IMR-90 (cell line): ENCODE data around the gene TMEM163. TPM values are rescaled to one million over a fixed set of nuclear protein-coding genes. Genes with fewer than 3 reads are reported as not detected.
A peak's percentile ranks its signal among the peaks of the same experiment; 100 is the strongest.

ENCODE experiments used
- ATAC-seq: fragments of 200-7000 bp; cut with Tn5 transposase; 2 replicates; pipeline ENCODE4 v1.9.1; 2020; ENCODE audit warnings: low read depth, mild to moderate bottlenecking, moderate library complexity
- BruUV-seq: library from RNA; stranded (reverse); fragments of 400-500 nt; replicated peaks from 2 replicates; lab custom pipeline; 2021; lab: Mats Ljungman, UMichigan
- CTCF ChIA-PET: fragments of 300-600 bp; formaldehyde crosslinking; extraction: SDS; loops from one replicate; lab custom pipeline; 2021; ENCODE audit warnings: antibody characterized with exemption; lab: Yijun Ruan, JAX
- POLR2A ChIA-PET: fragments of 300-600 bp; sonication (Branson Sonifier 250); formaldehyde crosslinking; loops from one replicate; lab custom pipeline; 2022; ENCODE audit warnings: antibody characterized with exemption; ENCODE audit not compliant: unreplicated experiment; lab: Charles Lee
- DNase-seq: peaks from one replicate; pipeline ENCODE4 v3.0.0; 2013
- H2AFZ ChIP-seq: replicated peaks from 2 replicates; pipeline ENCODE3; 2013; ENCODE audit warnings: low read length, mild to moderate bottlenecking; ENCODE audit not compliant: poor library complexity
- H2AK5ac ChIP-seq: 2 replicates; pipeline ENCODE4 v1.6.1; 2013; ENCODE audit warnings: low read depth, low read length, inconsistent platforms
- H2AK9ac ChIP-seq: replicated peaks from 2 replicates; pipeline ENCODE3; 2013; ENCODE audit warnings: mild to moderate bottlenecking, low read depth, low read length, moderate library complexity; ENCODE audit not compliant: poor library complexity
- H2BK120ac ChIP-seq: 2 replicates; pipeline ENCODE4 v1.6.1; 2013; ENCODE audit warnings: low read depth, low read length, inconsistent platforms
- H2BK15ac ChIP-seq: 3 replicates; pipeline ENCODE4 v1.6.1; 2013; ENCODE audit warnings: low read depth, low read length, inconsistent platforms
- H2BK20ac ChIP-seq: 2 replicates; pipeline ENCODE4 v1.6.1; 2013; ENCODE audit warnings: low read depth, mild to moderate bottlenecking, inconsistent platforms, low read length, moderate library complexity
- H2BK5ac ChIP-seq: 2 replicates; pipeline ENCODE4 v1.6.1; 2013; ENCODE audit warnings: mild to moderate bottlenecking, low read depth, low read length, inconsistent platforms; ENCODE audit not compliant: poor library complexity, severe bottlenecking
- H3K14ac ChIP-seq: replicated peaks from 2 replicates; pipeline ENCODE4 v1.6.1; 2013; ENCODE audit warnings: low read depth, low read length, inconsistent platforms
- H3K18ac ChIP-seq: 2 replicates; pipeline ENCODE4 v1.6.1; 2013; ENCODE audit warnings: low read depth, low read length, control low read depth
- H3K23ac ChIP-seq: 2 replicates; pipeline ENCODE4 v1.6.1; 2013; ENCODE audit warnings: low read depth, low read length, inconsistent platforms
- H3K27ac ChIP-seq: 2 replicates; pipeline ENCODE4 v1.5.1; 2013; ENCODE audit warnings: mild to moderate bottlenecking, control low read depth, low read length; ENCODE audit not compliant: insufficient read depth
- H3K27me3 ChIP-seq: 2 replicates; pipeline ENCODE4 v1.6.1; 2013; ENCODE audit warnings: low read length; ENCODE audit not compliant: control insufficient read depth, insufficient read depth
- H3K36me3 ChIP-seq: 2 replicates; pipeline ENCODE4 v1.6.1; 2013; ENCODE audit warnings: low read length, mixed read lengths; ENCODE audit not compliant: control insufficient read depth, insufficient read depth
- H3K4ac ChIP-seq: 2 replicates; pipeline ENCODE4 v1.6.1; 2013; ENCODE audit warnings: low read depth, low read length, inconsistent platforms
- H3K4me1 ChIP-seq: 2 replicates; pipeline ENCODE4 v1.6.1; 2013; ENCODE audit warnings: low read length, mixed read lengths; ENCODE audit not compliant: control insufficient read depth, insufficient read depth
- H3K4me2 ChIP-seq: 2 replicates; pipeline ENCODE4 v1.6.1; 2013; ENCODE audit warnings: low read depth, mild to moderate bottlenecking, control low read depth, low read length, moderate library complexity
- H3K4me3 ChIP-seq: 2 replicates; pipeline ENCODE4 v1.5.1; 2013; ENCODE audit warnings: low read depth, mild to moderate bottlenecking, control low read depth, low read length, moderate library complexity; ENCODE audit not compliant: insufficient read depth
- H3K56ac ChIP-seq: 2 replicates; pipeline ENCODE4 v1.6.1; 2013; ENCODE audit warnings: low read length, inconsistent platforms; ENCODE audit not compliant: insufficient read depth; ENCODE audit errors: extremely low read depth
- H3K79me1 ChIP-seq, 2 experiments: 2 replicates each; pipeline ENCODE4 v1.6.1; 2013; ENCODE audit warnings: low read length in 2 of 2, inconsistent platforms in 1 of 2, low read depth in 1 of 2
- H3K9ac ChIP-seq: 2 replicates; pipeline ENCODE4 v1.6.1; 2013; ENCODE audit warnings: low read depth, low read length, control low read depth
- H3K9me1 ChIP-seq: 2 replicates; pipeline ENCODE4 v1.6.1; 2013; ENCODE audit warnings: low read length, inconsistent platforms; ENCODE audit not compliant: insufficient read depth
- H3K9me3 ChIP-seq: 2 replicates; pipeline ENCODE4 v1.6.1; 2013; ENCODE audit warnings: low read length; ENCODE audit not compliant: control insufficient read depth, insufficient read depth
- H4K20me1 ChIP-seq: 2 replicates; pipeline ENCODE4 v1.6.1; 2013; ENCODE audit warnings: low read length, inconsistent platforms; ENCODE audit not compliant: insufficient read depth
- H4K5ac ChIP-seq: 2 replicates; pipeline ENCODE4 v1.6.1; 2013; ENCODE audit warnings: mild to moderate bottlenecking, low read depth, low read length, control low read depth
- H4K8ac ChIP-seq, 2 experiments: 2 replicates each; pipeline ENCODE4 v1.6.1; 2013; ENCODE audit warnings: low read depth in 2 of 2, low read length in 2 of 2, control low read depth in 1 of 2, inconsistent platforms in 1 of 2
- H4K91ac ChIP-seq: 2 replicates; pipeline ENCODE4 v1.6.1; 2013; ENCODE audit warnings: low read depth, low read length, inconsistent platforms; ENCODE audit not compliant: insufficient read depth
- CEBPB ChIP-seq: IDR thresholded peaks from 2 replicates; pipeline ENCODE4 v1.6.1; 2012; ENCODE audit warnings: low read depth, low read length, improper control_type of control experiment
- CHD1 ChIP-seq: IDR thresholded peaks from 2 replicates; pipeline ENCODE4 v1.6.1; 2012; ENCODE audit warnings: low read depth, low read length, improper control_type of control experiment
- FOS ChIP-seq: fragments of 150-350 bp; IDR thresholded peaks from 2 replicates; pipeline ENCODE4 v1.6.1; 2016; ENCODE audit warnings: low read depth, low read length
- MAFK ChIP-seq: IDR thresholded peaks from 2 replicates; pipeline ENCODE4 v1.6.1; 2012; ENCODE audit warnings: low read depth, low read length, improper control_type of control experiment
- MXI1 ChIP-seq: IDR thresholded peaks from 2 replicates; pipeline ENCODE4 v1.6.1; 2012; ENCODE audit warnings: low read depth, mild to moderate bottlenecking, low read length, moderate library complexity, borderline replicate concordance
- NFE2L2 ChIP-seq: fragments of 150-350 bp; IDR thresholded peaks from 2 replicates; pipeline ENCODE4 v1.6.1; 2016; ENCODE audit warnings: low read depth, mild to moderate bottlenecking, low read length
- SMC3 ChIP-seq: fragments of 150-350 bp; IDR thresholded peaks from 2 replicates; pipeline ENCODE4 v1.6.1; 2016; ENCODE audit warnings: low read depth, mild to moderate bottlenecking, antibody characterized with exemption, low read length, moderate library complexity
- WGBS, 2 experiments: methylation state at CpG; one replicate each; pipeline versions ENCODE4 v1.1.5 to v1.1.7; 2013; ENCODE audit warnings: missing lambda C conversion rate in 2 of 2; ENCODE audit not compliant: insufficient read length in 1 of 2; ENCODE audit errors: extremely low coverage in 2 of 2; 5-methylcytosine and 5-hydroxymethylcytosine counted together
- dilution Hi-C: fragments of 300-500 bp; cut with HindIII; formaldehyde crosslinking; loops from one replicate; pipeline ENCODE4 v1.14.3; 2018; ENCODE audit warnings: low sequenced_read_pairs; ENCODE audit not compliant: unreplicated experiment
- in situ Hi-C: fragments of 300-500 bp; cut with MboI; formaldehyde crosslinking; loops from 3 replicates; pipeline ENCODE4 v1.14.3; 2019; ENCODE audit warnings: low sequenced_read_pairs, inconsistent platforms, mixed read lengths
- intact Hi-C: fragments of 100-400 bp; cut with micrococcal nuclease; formaldehyde crosslinking; loops from 2 replicates; pipeline ENCODE4 v1.10.0; 2022
- polyA plus RNA-seq, 3 experiments: library from polyadenylated mRNA; depleted of rRNA; stranded (reverse); fragments of >200 nt; gene quantifications; 2 replicates each; pipeline ENCODE4 v1.2.3, GENCODE V29; 2012; ENCODE audit warnings: low replicate concordance in 1 of 3
- total RNA-seq: library from RNA; depleted of rRNA; stranded (reverse); fragments of >200 nt; gene quantifications from 2 replicates; pipeline ENCODE4 v1.2.3, GENCODE V29; 2012
- TF ChIP-seq, protein P1 (sequence below): fragments of 150-350 bp; IDR thresholded peaks from 2 replicates; pipeline ENCODE4 v1.6.1; 2017; ENCODE audit warnings: mild to moderate bottlenecking, antibody characterized with exemption, low read length, low read depth

TMEM163 gene
- total and polyA plus RNA-seq, 2 of the 4 experiments (the other 2 are of a cell fraction), result not detected

DNA sequence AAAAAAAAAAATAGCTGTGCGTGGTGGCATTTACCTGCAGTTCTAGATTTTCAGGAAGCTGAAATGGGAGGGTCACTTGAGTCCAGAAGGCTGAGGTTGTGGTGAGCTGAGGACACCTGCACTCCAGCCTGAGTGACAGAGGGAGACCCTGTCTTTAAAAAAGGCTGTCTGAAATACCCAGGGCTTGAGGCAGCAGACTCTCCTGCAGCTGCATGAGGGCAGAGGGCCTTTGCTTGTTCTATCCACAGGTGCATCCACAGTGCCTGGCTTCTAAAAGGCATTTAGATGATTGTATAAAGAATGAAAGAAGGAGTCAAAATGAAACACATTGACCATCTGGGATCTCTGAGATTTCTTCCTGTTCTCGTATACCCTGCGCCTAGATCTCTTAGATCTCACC is 312.1 kb downstream of the TMEM163 start:
- POLR2A ChIA-PET, result interaction anchor here (0.6 kb wide), 1 partner anchor 14 kb away, joined by 4 read pairs; no protein-coding TSS in a partner anchor
- no peak for ATAC-seq
- H3K4me3 ChIP-seq, result no peak overlapping the region
- DNase-seq, result no peak
- in situ Hi-C loops, result loop anchor here (25.0 kb wide), 1 partner anchor 519 kb away; no protein-coding TSS in a partner anchor
- peak overlapping the region; percentile 60; the same call in 1 of the 2 replicates for H2BK20ac ChIP-seq
- H3K9me3 ChIP-seq, result no peaks in the 10 kb centered on the region
- CTCF ChIA-PET, result no interaction called here
- no peak overlapping the region for H4K5ac ChIP-seq
- peak overlapping the region; percentile 23 to 32; a peak in 1 of 4 replicates for H4K8ac ChIP-seq
- H2BK15ac ChIP-seq, result peak overlapping the region; percentile 68; the same call in 2 of the 3 replicates
- H3K36me3 ChIP-seq, result peaks cover 15% of the 10 kb centered on the region
- H3K18ac ChIP-seq, result no peak overlapping the region
- dilution Hi-C loops, result no loop called here
- no CpG with 5 or more reads among the region's 3 CpGs for WGBS, 2 experiments
- peak overlapping the region; percentile 54 for H3K14ac ChIP-seq
- no peak overlapping the region for H2AFZ ChIP-seq
- no peak overlapping the region for H3K27ac ChIP-seq
- peak overlapping the region; percentile 37 for H4K91ac ChIP-seq
- H4K20me1 ChIP-seq, result peaks cover 6% of the 10 kb centered on the region; the same call in 1 of the 2 replicates
- peak overlapping the region; percentile 16 for H2BK5ac ChIP-seq
- intact Hi-C loops, result no loop called here
- H2BK120ac ChIP-seq, result peak overlapping the region; percentile 62
- H3K4me1 ChIP-seq, result peaks cover 44% of the 10 kb centered on the region
- peak overlapping the region; percentile 36; the same call in 1 of the 2 replicates for H3K23ac ChIP-seq
- H3K27me3 ChIP-seq, result no peaks in the 10 kb centered on the region
- H3K4ac ChIP-seq, result peak overlapping the region; percentile 47
- no peak overlapping the region for H3K56ac ChIP-seq
- H3K9me1 ChIP-seq, result peaks cover 37% of the 10 kb centered on the region
- H3K9ac ChIP-seq, result no peak overlapping the region
- no peak overlapping the region for H2AK9ac ChIP-seq
- H3K79me1 ChIP-seq, result peaks cover 18 to 79% of the 10 kb centered on the region in 2 experiments
- H3K4me2 ChIP-seq, result no peak overlapping the region
- no TSS peak for BruUV-seq
- H2AK5ac ChIP-seq, result peak overlapping the region; percentile 92
- no peak for TF ChIP-seq FOS
- no peak for TF ChIP-seq SMC3
- TF ChIP-seq CHD1, result no peak
- no peak for TF ChIP-seq CEBPB
- TF ChIP-seq, protein P1, sequence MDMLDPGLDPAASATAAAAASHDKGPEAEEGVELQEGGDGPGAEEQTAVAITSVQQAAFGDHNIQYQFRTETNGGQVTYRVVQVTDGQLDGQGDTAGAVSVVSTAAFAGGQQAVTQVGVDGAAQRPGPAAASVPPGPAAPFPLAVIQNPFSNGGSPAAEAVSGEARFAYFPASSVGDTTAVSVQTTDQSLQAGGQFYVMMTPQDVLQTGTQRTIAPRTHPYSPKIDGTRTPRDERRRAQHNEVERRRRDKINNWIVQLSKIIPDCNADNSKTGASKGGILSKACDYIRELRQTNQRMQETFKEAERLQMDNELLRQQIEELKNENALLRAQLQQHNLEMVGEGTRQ, result no peak
- TF ChIP-seq NFE2L2, result no peak
- TF ChIP-seq MAFK, result no peak
- TF ChIP-seq MXI1, result no peak
